ENCODE data around the gene CCR6. TPM values are rescaled to one million over a fixed set of nuclear protein-coding genes. Genes with fewer than 3 reads are reported as not detected.
A peak's percentile ranks its signal among the peaks of the same experiment; 100 is the strongest.

The CCR6 gene
- total and polyA plus RNA-seq, 10 of the 15 experiments (the other 5 are each of a cell fraction or from before 2014, with no cell fraction given), result 2.2 to 7.6 (median 6.7) TPM

- TF ChIP-seq EZH2 (IDR thresholded peaks at IDR 0.05; ENCODE audit: borderline replicate concordance, control insufficient read depth, low read depth, low read length), result no peak
- TF ChIP-seq MEF2A (IDR thresholded peaks at IDR 0.05; ENCODE audit: insufficient read depth, low read depth, low read length), result no peak
- TF ChIP-seq HSF1 (IDR thresholded peaks at IDR 0.05; ENCODE audit: low read depth, low read length), result no peak
- no peak for TF ChIP-seq ZNF622 (IDR thresholded peaks at IDR 0.05)
- TF ChIP-seq EP300 (IDR thresholded peaks at IDR 0.05; ENCODE audit: borderline replicate concordance in 1 of 2, control insufficient read depth in 1 of 2, low read depth in 2 of 2, low read length in 2 of 2), result peak; percentile 81; a peak in 3 of 4 replicates
- peak; percentile 59; the same call in 1 of the 2 replicates for TF ChIP-seq CREM (IDR thresholded peaks at IDR 0.05; ENCODE audit: low read depth)
- no peak for TF ChIP-seq BCL3 (IDR thresholded peaks at IDR 0.05; ENCODE audit: borderline replicate concordance, insufficient read depth, low read depth, low read length, poor library complexity, severe bottlenecking)
- no peak for TF ChIP-seq SMC3 (IDR thresholded peaks at IDR 0.05; ENCODE audit: borderline replicate concordance, low read length)
- 0 out of 2 replicates have a peak, but pooled peaks have one; percentile 10 for TF ChIP-seq CBFB (IDR thresholded peaks at IDR 0.05; ENCODE audit: low read depth)
- 0 out of 2 replicates have a peak, but pooled peaks have one; percentile 37 for TF ChIP-seq TCF12 (IDR thresholded peaks at IDR 0.05; ENCODE audit: low read depth, low read length)
- no peak for TF ChIP-seq RELA (IDR thresholded peaks at IDR 0.05; ENCODE audit: borderline replicate concordance, partially characterized antibody)
- TF ChIP-seq E2F4 (IDR thresholded peaks at IDR 0.05; ENCODE audit: low read depth, low read length), result no peak
- TF ChIP-seq PML (IDR thresholded peaks at IDR 0.05; ENCODE audit: low read length), result no peak
- no peak; the same call in 1 of the 2 replicates for TF ChIP-seq RCOR1 (conservative IDR thresholded peaks at IDR 0.05; ENCODE audit: low read depth, low read length)
- TF ChIP-seq KDM1A (IDR thresholded peaks at IDR 0.05; ENCODE audit: borderline replicate concordance), result no peak
- TF ChIP-seq TCF7 (IDR thresholded peaks at IDR 0.05; ENCODE audit: borderline replicate concordance), result peak; percentile 69
- TF ChIP-seq NFIC (IDR thresholded peaks at IDR 0.05; ENCODE audit: low read depth, low read length), result peak; percentile 52
- peak; percentile 9; the same call in 1 of the 2 replicates for TF ChIP-seq USF2 (IDR thresholded peaks at IDR 0.05; ENCODE audit: borderline replicate concordance, low read depth, low read length)
- no peak for TF ChIP-seq ZSCAN29 (IDR thresholded peaks at IDR 0.05)
- TF ChIP-seq SP1 (IDR thresholded peaks at IDR 0.05; ENCODE audit: low read depth, low read length), result no peak
- TF ChIP-seq CEBPZ (IDR thresholded peaks at IDR 0.05; ENCODE audit: low read depth, low read length), result no peak
- TF ChIP-seq ZBED1 (IDR thresholded peaks at IDR 0.05; ENCODE audit: borderline replicate concordance), result peak; percentile 39; the same call in 1 of the 2 replicates
- no peak for TF ChIP-seq RBBP5 (conservative IDR thresholded peaks at IDR 0.05)
- no peak for TF ChIP-seq HDGF (IDR thresholded peaks at IDR 0.05)
Observed at GRCh38 chr6:167153521-167153959, 30.6 kb downstream of the CCR6 start (continued).

All from GM12878 (cell line).